ENCODE measurements around the gene ST8SIA1.

GRCh38 chr12:22380031-22380430, 45.5 kb upstream of the ST8SIA1 start:
- TF ChIP-seq CTCF (IDR thresholded peaks at IDR 0.05; ENCODE audit: insufficient read depth, low read length): no peak
- TF ChIP-seq POLR2AphosphoS5 (IDR thresholded peaks at IDR 0.05; ENCODE audit: low read depth): no peak

Data from HL-60 (cell line).